ENCODE data around the gene MEGF8.

The MEGF8 gene

DNA sequence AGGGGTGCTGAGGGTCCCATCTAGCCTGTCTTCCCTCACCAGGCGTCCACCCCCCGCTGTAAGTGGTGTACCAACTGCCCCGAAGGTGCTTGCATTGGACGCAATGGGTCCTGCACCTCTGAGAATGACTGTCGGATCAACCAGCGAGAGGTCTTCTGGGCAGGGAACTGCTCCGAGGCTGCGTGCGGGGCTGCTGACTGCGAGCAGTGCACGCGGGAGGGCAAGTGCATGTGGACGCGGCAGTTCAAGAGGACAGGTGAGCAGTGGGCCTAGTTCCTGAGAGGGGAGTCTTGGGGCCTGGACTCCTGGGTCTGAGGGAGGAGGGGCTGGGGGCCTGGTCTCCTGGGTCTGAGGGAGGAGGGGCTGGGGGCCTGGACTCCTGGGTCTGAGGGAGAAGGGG is 36.9 kb downstream of the MEGF8 start:
- no peak for DNase-seq

DNA sequence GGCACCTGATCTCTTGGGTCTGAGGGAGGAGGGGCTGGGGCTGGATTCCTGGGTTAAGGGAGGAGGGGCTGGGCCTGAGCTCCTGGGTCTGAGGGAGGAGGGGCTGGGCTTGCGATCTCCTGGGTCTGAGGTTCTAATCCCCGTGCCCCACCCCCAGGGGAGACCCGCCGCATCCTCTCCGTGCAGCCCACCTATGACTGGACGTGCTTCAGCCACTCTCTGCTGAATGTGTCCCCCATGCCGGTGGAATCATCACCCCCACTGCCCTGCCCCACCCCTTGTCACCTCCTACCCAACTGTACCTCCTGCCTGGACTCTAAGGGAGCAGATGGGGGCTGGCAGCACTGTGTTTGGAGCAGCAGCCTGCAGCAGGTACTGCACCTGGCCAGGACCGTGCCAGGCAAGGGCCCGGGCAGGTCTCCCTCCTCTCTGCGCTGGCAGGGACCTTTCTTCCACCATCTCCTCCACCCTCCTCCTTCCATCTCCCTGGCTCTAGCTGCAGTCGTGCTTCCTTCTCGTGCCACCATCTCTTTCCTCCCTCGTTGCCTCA is 37.5 kb downstream of the MEGF8 start:
- DNase-seq = no peak

DNA sequence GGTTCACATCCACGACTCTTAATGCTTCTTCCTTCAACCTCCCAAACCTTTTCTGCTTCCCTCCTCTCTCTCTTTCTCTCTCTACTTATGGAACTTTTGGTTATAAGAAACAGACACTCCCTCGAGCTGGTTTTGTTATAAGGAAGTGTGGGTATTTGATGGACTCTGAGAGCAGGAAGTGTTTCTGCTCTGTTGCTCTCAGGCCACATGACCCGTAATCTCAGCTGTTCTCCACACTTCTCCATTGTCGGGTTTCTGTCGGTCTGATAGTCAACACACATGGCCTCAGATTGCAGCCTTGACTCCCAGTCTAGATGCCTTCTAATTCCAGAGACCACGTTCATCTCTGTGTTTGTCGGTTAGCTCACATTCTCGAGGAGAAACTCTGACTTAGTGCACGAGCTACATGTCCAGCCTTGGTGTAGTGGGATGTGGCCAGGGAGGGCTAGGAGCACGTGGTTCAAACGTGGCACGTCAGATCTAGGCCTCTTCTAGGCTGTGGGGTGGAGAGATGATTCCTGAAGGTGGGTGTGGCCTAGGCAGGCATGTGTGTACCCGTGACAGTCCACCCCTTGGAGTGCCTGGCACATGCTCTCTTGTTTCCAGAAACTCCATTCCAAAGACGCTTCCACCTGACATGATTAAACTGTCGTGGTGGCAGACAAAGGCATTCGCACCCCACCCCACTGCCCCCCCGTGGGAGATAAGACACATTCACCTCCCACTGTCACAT is 38.3 kb downstream of the MEGF8 start:
- no peak for DNase-seq

DNA sequence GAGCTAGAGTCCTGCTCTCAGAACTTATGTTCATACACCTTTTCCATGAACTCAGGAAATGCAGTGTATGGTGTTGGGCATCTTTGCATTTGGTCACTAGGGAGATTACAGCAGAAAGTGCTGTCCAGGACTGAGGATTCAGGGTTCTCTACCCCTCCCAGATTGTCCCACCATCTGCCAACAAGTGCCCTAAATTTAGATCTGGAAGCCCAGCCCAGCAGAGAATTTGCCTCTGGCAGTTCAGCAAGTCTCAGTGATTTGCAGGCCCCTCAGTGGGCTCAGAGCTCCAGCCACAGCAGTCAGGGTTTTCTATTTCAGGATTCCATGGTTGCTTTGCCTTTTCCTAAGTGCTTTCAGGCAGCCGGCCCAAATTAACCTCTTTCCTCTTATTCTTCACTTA is 41.2 kb downstream of the MEGF8 start:
- no peak for DNase-seq

DNA sequence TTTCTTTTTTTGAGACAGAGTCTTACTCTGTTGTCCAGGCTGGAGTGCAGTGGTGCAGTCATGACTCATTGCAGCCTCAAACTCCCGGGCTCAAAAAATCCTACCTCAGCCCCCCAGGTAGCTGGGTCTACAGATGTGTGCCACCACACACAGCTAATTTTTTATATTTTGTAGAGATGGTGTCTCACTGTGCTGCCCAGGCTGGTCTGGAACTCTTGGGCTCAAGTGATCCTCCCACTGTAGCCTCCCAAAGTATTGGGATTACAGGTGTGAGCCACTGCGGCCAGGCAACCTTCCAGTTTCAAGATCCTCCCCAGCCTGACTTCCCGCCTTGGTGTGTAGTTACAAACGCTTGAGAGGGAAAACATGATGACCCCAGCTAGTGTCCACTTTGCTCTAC is 42.5 kb downstream of the MEGF8 start:
- no peak for DNase-seq

DNA sequence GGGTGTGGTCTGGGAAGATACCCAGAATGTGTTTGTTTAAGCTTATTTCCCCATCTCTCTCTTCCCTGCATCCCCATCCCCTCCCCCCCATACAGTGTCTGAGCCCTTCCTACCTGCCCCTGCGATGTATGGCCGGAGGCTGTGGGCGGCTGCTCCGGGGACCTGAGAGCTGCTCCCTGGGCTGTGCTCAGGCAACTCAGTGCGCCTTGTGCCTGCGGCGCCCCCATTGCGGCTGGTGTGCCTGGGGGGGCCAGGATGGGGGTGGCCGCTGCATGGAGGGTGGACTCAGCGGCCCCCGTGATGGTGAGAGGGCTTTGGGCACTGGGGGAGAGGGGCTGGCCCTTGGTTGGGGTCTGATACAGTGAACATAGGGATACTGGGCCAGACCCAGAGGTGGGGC is 42.9 kb downstream of the MEGF8 start:
- DNase-seq = no peak

DNA sequence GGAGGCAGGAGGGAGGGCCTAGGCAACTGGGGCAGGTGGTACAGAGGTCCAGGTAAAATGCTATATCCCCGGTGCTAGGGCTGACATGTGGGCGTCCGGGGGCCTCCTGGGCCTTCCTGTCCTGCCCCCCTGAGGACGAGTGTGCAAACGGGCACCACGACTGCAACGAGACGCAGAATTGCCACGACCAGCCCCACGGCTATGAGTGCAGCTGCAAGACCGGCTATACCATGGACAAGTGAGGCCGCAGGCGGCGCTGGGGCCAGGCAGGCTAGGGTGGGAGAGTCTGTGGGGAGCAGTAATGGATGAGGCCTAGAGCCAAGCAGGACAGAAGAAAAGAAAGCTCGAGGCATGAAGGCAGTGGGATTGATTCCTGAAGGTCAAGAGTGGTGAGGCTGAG is 43.3 kb downstream of the MEGF8 start:
- no peak for DNase-seq

DNA sequence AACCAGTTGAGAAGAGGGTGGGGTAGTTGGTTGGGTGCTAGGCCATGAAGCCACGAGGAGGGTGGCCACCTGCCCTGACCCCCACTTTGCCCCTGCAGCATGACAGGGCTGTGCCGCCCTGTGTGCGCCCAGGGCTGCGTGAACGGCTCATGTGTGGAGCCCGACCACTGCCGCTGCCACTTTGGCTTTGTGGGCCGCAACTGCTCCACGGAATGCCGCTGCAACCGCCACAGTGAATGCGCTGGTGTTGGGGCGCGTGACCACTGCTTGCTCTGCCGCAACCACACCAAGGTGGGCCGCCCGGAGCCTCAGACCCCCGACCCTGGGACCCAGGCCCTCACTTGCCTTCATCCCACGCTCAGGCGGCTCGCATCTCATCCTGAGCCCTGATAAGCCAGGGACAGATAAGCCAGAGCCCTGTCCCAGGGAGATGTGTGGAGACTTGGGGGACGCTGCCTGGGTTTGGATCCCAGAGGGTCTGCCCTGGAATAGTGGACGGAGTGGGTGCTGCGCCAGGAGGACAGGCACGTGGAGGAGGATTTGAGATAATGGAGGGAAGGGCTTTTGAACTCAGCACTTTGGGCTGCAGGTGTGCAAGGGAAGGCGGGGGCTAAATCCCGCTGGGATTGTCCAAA is 44.1 kb downstream of the MEGF8 start:
- no peak for DNase-seq

DNA sequence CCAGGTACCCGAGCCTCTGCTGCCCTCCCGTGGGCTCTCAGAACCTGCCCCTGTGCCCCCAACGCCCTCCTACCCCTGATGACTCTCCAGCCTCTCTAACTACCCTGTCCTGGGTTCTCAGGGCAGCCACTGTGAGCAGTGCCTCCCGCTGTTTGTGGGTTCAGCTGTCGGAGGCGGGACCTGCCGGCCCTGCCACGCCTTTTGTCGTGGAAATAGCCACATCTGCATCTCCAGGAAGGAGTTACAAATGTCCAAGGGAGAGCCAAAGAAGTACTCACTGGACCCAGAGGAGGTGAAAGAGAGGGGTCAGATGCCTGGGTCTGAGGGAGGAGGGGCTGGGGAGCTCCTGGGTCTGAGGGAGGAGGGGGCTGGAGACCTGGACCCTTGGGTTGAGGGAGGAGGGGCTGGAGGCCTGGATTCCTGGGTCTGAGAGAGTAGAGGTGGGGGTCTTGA is 44.7 kb downstream of the MEGF8 start:
- DNase-seq = no peak

DNA sequence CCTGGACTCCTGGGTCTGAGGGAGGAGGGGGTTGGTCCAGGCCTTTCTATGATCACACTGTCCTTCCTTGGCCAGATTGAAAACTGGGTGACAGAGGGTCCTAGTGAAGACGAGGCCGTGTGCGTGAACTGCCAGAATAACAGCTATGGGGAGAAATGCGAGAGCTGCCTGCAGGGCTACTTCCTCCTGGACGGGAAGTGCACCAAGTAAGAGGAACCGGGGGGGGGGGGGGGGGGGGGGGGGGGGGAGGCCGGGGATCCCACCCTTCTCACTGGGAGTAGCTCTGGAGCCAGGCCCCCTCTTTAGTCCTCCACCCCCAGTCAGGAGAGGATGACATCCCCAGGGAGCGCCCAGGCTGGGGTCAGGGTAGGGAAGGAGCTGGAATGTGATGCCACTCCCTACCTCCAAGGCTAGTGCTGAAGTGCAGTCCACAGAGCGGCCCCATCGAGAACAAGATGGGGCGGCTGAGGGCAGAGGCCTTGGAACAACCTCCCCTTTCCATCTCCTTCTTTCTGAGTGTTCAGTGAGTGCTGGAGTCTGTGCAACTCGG is 45.3 kb downstream of the MEGF8 start:
- DNase-seq = no peak

DNA sequence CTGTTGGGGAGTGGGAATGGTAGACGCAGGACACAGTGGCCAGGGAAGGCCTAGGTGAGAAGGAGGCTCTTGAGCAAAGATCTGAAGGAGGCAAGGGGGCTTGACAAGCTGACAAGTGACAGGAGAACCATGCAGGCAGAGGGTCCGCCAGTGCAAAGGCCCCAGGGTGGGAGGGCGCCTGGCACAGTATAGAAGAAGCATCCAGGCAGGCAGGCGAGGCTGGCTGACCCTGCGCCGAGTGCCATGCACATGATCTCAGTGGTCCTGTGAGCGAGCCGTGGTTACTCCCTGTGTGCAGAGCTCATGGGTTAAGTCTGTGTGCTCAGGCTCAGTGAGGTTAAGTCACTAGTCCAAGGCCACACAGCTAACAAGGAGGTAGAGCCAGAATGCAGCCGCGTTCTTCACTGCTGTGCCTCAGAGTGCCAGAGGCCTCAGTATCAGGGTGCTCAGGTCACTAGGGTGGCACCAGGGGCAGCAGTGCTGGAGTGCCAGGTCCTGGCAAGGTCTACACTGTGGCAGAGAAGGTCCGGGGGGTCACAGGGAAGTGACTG is 49.5 kb downstream of the MEGF8 start:
- DNase-seq = no peak

DNA sequence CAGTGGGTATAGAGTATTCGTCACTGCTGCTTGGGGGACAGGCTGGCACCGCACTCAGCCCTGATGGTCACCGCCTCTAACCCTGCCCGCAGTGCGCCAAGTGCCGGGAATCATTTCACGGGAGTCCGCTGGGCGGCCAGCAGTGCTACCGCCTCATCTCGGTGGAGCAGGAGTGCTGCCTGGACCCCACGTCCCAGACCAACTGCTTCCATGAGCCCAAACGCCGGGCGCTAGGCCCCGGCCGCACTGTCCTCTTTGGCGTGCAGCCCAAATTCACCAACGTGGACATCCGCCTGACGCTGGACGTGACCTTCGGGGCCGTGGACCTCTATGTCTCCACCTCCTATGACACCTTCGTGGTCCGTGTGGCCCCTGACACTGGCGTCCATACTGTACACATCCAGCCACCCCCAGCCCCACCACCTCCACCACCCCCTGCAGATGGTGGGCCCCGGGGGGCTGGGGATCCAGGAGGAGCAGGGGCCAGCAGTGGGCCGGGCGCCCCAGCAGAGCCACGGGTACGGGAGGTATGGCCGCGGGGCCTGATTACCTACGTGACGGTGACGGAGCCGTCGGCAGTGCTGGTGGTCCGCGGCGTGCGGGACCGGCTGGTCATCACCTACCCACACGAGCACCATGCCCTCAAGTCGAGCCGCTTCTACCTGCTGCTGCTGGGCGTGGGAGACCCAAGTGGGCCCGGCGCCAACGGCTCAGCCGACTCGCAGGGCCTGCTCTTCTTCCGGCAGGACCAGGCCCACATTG is 50.2 kb downstream of the MEGF8 start:
- DNase-seq = no peak

DNA sequence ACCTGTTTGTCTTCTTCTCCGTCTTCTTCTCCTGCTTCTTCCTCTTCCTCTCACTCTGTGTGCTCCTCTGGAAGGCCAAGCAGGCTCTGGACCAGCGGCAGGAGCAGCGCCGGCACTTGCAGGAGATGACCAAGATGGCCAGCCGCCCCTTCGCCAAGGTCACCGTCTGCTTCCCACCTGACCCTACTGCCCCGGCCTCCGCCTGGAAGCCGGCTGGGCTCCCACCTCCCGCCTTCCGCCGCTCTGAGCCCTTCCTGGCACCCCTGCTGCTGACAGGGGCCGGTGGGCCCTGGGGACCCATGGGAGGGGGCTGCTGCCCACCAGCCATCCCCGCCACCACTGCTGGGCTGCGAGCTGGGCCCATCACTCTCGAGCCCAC is 50.7 kb downstream of the MEGF8 start:
- no peak for DNase-seq

DNA sequence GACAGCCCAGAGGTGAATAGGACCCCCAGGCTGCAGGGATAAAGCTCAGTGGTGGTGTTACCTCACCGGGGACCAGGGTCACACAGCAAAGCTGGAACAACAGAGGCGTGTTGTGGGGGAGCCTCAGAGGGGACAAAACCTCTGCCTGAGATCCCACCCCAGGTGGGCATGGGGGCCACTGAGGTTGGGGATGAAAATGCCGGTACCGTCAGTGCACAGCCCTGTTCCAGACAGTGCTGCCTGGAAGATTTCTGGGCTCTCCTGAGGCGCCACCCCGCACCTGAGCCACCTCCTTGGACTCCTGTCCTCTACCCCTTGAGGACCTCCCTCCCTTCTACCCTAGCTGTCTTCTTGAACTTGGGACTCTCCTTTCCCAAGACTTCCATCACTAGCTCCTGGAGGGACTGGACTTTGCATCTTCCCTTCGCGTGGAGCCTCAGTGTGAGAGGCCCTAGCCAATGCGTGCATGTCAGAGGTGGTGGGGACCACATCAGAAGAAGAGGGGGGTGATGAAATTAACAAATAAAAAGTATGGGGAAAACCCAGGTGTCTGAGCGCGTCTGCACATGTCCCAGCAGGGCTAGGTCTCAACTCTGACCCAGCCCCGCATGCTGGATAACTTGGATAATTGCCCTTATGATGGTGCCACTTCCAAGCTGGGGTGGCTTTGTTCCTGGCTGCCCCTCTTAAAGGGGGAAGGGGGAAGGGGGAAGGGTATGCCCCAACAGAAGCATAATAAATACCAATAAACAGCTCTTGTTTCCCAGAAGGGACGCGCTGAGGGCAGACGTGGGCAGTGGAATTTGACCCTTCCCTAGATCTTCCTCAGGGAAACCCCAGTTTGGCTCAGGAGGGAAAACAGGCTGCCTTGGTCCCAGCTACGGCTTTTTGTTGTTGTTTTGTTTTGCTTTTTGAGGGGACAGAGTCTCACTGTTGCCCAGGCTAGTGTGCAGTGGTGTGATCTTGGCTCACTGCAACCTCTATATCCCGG is 53.1 kb downstream of the MEGF8 start:
- no peak for DNase-seq

DNA sequence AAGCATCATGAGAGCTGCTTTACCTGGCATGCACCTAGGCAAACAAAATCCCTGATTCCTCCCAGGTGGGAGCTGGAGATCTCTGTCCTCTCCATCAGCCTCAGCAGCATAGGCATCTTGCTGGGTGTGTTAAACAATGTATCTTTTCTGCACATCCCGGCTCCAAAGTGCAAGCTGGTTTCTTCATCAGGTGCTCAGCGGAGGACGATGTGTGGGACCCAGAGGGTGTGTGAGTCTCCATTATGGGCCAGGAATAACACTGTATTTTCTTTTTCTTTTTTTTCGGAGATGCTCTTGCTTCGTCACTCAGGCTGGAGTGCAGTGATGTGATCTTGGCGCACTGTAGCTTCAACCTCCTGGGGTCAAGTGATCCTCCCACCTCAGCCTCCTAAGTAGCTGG is 54.7 kb downstream of the MEGF8 start:
- DNase-seq = no peak

DNA sequence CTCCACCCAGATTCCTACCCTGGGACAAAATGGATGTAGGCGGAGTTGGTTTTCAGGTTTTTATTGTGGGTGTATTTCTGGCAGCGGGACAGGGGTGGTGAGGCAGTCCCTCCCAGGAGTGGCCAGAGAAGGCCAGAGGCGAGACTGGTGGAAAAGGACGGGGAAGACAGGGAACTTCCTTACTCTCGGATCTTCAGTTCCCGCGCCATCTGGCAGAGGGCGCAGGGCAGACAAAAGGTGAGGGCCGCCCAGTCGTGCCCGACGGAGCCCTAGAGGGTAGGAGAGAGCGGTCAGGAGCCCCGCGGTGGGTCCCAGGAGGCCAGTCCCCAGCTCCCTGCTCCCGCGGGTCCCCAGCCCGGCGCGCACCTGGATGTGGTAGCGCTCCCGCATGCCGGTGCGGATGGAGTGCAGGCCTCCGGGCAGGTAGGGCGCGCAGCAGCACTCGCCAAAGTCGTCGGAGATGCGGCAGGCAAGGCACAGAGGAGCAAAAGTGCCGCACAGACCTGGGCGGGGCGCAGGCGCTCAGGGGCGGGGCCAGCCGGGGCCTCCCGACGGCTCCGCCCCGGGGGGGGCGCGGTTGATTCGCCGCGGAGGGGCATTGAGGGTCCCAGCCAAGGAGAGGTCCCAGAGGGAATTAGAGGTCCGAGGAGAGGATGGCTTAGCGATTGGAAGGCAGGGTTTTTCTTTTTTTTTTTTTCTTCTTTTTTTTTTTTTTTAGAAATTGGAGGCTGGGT is 61.7 kb downstream of the MEGF8 start:
- peak; percentile 59 to 61 for DNase-seq

DNA sequence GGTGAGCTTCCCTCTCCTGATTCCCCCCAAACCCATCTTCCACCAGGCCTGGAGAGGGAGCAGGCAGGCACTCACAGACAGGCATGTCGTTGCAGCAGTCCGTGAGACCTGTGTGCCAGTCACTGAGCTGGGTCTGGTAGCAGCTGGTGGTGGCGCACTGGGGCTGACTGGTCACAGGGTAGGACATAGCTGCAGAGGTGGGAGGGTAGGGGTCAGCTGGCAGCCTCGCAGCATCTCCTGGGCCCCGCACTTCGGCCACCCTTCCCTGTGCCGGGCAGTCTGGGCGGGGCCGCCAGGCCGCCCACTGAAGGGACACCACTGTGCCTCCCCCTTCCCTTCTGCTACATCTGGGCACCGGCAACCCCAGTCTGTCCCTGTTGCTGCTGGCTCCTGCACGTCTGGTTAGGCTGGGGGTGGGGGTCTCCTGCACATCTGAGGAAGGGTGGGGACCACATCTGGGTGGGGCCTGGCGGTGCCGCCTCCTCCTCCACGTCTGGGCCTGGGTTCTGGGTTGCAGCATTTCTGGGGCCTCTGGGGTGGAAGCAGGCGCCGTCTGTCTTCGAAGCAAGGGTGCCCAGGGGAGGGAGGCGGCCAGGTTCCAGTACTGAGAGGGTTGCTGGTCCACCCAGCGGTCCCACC is 63.5 kb downstream of the MEGF8 start:
- DNase-seq = no peak

DNA sequence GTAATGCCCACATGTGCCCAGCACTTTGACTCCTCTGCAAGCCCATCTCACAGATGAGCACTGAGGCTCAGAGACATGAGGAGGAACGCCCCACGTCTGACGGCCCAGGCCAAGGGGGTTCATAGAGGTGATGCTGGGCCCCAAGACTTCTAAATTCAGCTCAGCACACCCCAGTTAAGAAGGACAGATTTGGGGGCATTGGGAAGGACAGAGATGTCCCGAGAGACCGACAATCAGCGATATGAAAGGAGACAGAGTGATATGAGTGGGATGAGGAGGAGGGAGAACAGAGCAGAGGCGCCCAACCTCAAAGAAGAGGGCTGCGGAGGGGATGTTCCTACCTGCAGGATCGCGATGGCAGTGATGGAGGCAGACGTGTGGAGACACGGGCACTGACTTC is 64.5 kb downstream of the MEGF8 start, which contains the start of gene CNFN:
Gene CNFN, minus strand, starts transcription at position 399 of the 400 bp plus-strand sequence. CDS start 1,260 bp downstream, outside the sequence.
- no peak for DNase-seq

DNA sequence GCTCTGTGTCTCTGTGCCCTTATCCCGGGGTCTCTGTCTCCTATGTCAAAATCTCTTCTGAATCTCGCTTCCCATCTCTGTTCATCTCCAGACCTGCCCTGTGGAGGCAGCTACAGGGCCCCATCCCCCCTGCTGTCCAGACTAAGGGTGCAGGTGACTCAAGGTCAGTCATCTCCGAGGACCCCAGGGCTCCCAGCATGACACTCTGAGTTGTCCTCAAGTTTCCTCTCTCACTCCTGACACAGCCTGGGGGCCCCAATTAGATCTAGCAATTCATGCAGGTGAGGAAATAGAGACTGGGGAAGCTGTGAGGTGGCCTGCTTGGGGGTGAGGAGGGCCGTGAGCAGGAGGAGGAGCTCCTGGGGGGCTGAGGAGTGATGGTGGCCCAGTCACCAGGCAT is 66.7 kb downstream of the MEGF8 start:
- no peak for DNase-seq

DNA sequence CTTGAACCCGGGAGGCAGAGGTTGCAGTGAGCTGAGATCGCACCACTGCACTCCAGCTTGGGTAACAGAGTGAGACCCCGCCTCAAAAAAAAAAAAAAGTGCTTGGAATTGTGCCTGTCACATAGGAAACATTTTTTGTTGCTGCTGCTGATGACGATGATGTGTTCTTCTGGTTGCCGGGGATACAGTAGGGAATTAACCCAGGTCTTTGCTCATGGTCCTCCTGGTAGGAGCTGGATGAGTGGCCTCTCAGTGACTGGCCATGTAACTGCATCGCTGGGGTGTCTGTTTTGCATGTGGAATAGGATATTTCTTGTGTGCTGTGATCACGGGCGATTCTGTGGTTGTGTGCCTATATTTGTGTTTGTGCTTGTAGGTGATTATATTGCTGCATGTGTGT is 69.3 kb downstream of the MEGF8 start:
- no peak for DNase-seq

Data from stimulated activated CD4-positive, alpha-beta T cell treated with anti-CD3 and anti-CD28 coated beads, Interleukin-2, amount 100 ng/mL, for 48 hours (primary cell).